Lung (tissue), 12 donors: ENCODE measurements around the gene LIPG. TPM values are rescaled to one million over a fixed set of nuclear protein-coding genes. Genes with fewer than 3 reads are reported as not detected.

Experiments used
- ATAC-seq: fragments of 200-7000 bp; cut with Tn5 transposase; one replicate; pipeline ENCODE4 v1.9.1; 2020; ENCODE audit warnings: moderate number of reproducible peaks; ENCODE audit not compliant: insufficient read depth, low FRiP score
- DNase-seq, 3 donors: peaks; one replicate each; pipeline ENCODE4 v3.0.0-alpha.2; 2013 to 2017
- H3K27ac ChIP-seq, 2 donors: one replicate each; pipeline ENCODE4 v1.5.1; 2013; ENCODE audit warnings: mild to moderate bottlenecking in 2 of 2, moderate library complexity in 2 of 2, control low read depth in 1 of 2, inconsistent platforms in 1 of 2, low read depth in 1 of 2, low read length in 1 of 2
- H3K27me3 ChIP-seq, 3 donors: one replicate each; pipeline ENCODE4 v1.5.1; 2013; ENCODE audit warnings: low read length in 2 of 3; ENCODE audit not compliant: control insufficient read depth in 3 of 3, insufficient read depth in 3 of 3
- H3K36me3 ChIP-seq, 4 donors: one replicate each; pipeline ENCODE4 v1.5.1; 2013; ENCODE audit warnings: low read length in 4 of 4, mild to moderate bottlenecking in 1 of 4, moderate library complexity in 1 of 4; ENCODE audit not compliant: control insufficient read depth in 4 of 4, insufficient read depth in 4 of 4
- H3K4me1 ChIP-seq, 5 donors: one replicate each; pipeline ENCODE4 v1.5.1; 2013; ENCODE audit warnings: low read length in 5 of 5, mild to moderate bottlenecking in 2 of 5, moderate library complexity in 1 of 5; ENCODE audit not compliant: control insufficient read depth in 5 of 5, insufficient read depth in 5 of 5
- H3K4me3 ChIP-seq: one replicate; pipeline ENCODE4 v1.5.1; 2013; ENCODE audit warnings: mild to moderate bottlenecking, control low read depth, moderate library complexity
- H3K9ac ChIP-seq, 2 donors: one replicate each; pipeline ENCODE4 v1.5.1; 2013; ENCODE audit warnings: low read length in 2 of 2, control low read depth in 1 of 2; ENCODE audit not compliant: insufficient read depth in 1 of 2
- H3K9me3 ChIP-seq, 4 donors: one replicate each; pipeline ENCODE4 v1.5.1; 2013; ENCODE audit warnings: low read length in 3 of 4, mild to moderate bottlenecking in 1 of 4, moderate library complexity in 1 of 4; ENCODE audit not compliant: control insufficient read depth in 4 of 4, insufficient read depth in 3 of 4
- CTCF ChIP-seq: IDR thresholded peaks from 2 replicates; pipeline ENCODE4 v1.5.1; 2012; ENCODE audit warnings: mild to moderate bottlenecking; ENCODE audit errors: control extremely low read depth, extremely low read depth
- WGBS, 2 donors: extraction: QIAGEN DNeasy Blood & Tissue Kit; methylation state at CpG; one replicate each; pipeline ENCODE4 v1.1.7; 2013; 5-methylcytosine and 5-hydroxymethylcytosine counted together
- polyA plus RNA-seq, 2 donors: library from polyadenylated mRNA; stranded (reverse); fragments of 200-250 nt; gene quantifications; one replicate each; pipeline ENCODE4 v1.2.1, GENCODE V29; 2013
- total RNA-seq, 2 donors: library from RNA; depleted of rRNA in 1 of 2; stranded (reverse); fragments of >200 nt in 1 of 2; gene quantifications; one replicate each; pipeline ENCODE4 v1.2.1, GENCODE V29; 2014 to 2021
- donor health status: control.
- donor health status: control.
- donor health status: Bipolar disorder and iron deficiency.
- donor health status: healthy.
- donor health status: DM: yes; HTN: yes; CAD: no.

Gene LIPG
- total and polyA plus RNA-seq, 4 donors = 3.7 to 93.9 (median 9.7) TPM

- Histone ChIP-seq H3K27ac (no peak overlapping the region), H3K9me3 (no peaks in the 10 kb centered on the region), H3K4me3 (no peak overlapping the region), H3K4me1 (peaks cover 0 to 1% (median 0%) of the 10 kb centered on the region in 5 donors), H3K36me3 (no peaks in the 10 kb centered on the region), H3K27me3 (no peaks in the 10 kb centered on the region), H3K9ac (no peak overlapping the region)
- TF ChIP-seq CTCF = no peak
- DNase-seq (no peak), ATAC-seq (no peak)
- 68 to 70% methylated on average over 5 of the region's 5 CpGs for WGBS, 2 donors
Observed at GRCh38 chr18:49613641-49614151, 51.8 kb downstream of the LIPG start.

- Histone ChIP-seq H3K4me3 (no peak overlapping the region), H3K27ac (no peak overlapping the region), H3K27me3 (no peaks in the 10 kb centered on the region), H3K36me3 (no peaks in the 10 kb centered on the region), H3K9ac (no peak overlapping the region), H3K4me1 (peaks cover 0 to 12% (median 0%) of the 10 kb centered on the region in 5 donors), H3K9me3 (no peaks in the 10 kb centered on the region)
- DNase-seq = no peak
- no peak for ATAC-seq
- 84 to 86% methylated on average over 6 of the region's 6 CpGs for WGBS, 2 donors
- TF ChIP-seq CTCF = no peak
Observed at GRCh38 chr18:49616618-49617328, 54.9 kb downstream of the LIPG start.

GRCh38 chr18:49617329-49617695, 55.5 kb downstream of the LIPG start:
- TF ChIP-seq CTCF = no peak
- no peak overlapping the region for H3K4me3 ChIP-seq
- H3K4me1 ChIP-seq = peaks cover 0 to 14% (median 3%) of the 10 kb centered on the region in 5 donors
- H3K36me3 ChIP-seq = no peaks in the 10 kb centered on the region
- H3K9ac ChIP-seq = no peak overlapping the region
- no peaks in the 10 kb centered on the region for H3K9me3 ChIP-seq
- no peak overlapping the region for H3K27ac ChIP-seq
- no peak for DNase-seq
- no peak for ATAC-seq
- H3K27me3 ChIP-seq = no peaks in the 10 kb centered on the region
- 87 to 91% methylated on average over 3 of the region's 3 CpGs for WGBS, 2 donors

- no peaks in the 10 kb centered on the region for H3K9me3 ChIP-seq
- H3K27me3 ChIP-seq = no peaks in the 10 kb centered on the region
- H3K27ac ChIP-seq = no peak overlapping the region
- ATAC-seq (no peak), DNase-seq (peak in 1 of 3 donors; percentile 31)
- H3K36me3 ChIP-seq = no peaks in the 10 kb centered on the region
- 83 to 88% methylated on average over 2 of the region's 2 CpGs for WGBS, 2 donors
- no peak overlapping the region for H3K9ac ChIP-seq
- H3K4me3 ChIP-seq = no peak overlapping the region
- TF ChIP-seq CTCF = no peak
- H3K4me1 ChIP-seq = peaks cover 0 to 14% (median 3%) of the 10 kb centered on the region in 5 donors
Observed at GRCh38 chr18:49617865-49618264, 56.0 kb downstream of the LIPG start.
